Stimulated activated CD8-positive, alpha-beta memory T cell treated with anti-CD3 and anti-CD28 coated beads, Interleukin-7, amount 100 ng/mL, for 24 hours (primary cell): ENCODE measurements around the gene PDE4B.

Source experiments
- DNase-seq: peaks from one replicate; pipeline ENCODE4 v3.0.0-alpha.2; 2020; ENCODE audit warnings: low read depth

PDE4B gene

GRCh38 chr1:66265268-66265667 is 472.6 kb downstream of the PDE4B start:
- no peak for DNase-seq

DNA sequence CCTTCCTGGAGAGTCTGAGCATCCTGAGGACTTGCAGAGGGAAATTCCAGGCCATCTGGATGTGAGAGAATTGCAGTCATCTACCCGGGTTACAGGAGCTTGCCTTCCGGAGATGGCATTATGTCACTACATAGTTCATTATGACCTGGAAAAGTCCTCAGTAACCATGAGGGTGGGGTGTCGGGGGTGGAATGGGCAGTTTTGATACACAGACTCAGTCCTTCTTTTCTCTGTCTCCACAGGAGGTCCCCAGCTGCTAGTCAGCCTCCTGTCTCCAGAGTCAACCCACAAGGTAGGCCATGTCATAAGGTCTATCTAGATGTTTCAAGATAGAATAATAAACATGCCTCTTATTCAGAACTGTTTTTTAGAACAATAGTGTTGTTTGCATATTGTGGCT is 473.1 kb downstream of the PDE4B start:
- no peak for DNase-seq

DNA sequence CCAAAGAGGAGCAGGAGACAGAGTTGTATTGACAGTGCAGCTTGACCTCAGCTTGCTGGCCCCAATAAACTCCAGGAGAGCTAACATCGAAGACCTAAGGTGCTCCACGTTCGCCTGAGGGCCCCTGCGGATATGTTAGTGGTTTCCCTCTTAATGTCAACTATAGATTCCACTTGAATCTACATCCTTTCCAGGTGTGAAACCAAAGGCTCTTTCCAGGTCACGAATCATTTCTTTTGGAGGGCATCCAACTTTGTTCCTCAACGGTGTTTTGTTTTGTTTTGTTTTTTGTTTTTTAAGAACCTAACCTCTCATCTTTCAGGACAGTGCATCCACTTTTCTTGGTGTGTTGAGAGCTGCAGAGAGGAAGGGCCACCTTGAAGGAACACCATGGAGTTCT is 473.7 kb downstream of the PDE4B start:
- DNase-seq = no peak

DNA sequence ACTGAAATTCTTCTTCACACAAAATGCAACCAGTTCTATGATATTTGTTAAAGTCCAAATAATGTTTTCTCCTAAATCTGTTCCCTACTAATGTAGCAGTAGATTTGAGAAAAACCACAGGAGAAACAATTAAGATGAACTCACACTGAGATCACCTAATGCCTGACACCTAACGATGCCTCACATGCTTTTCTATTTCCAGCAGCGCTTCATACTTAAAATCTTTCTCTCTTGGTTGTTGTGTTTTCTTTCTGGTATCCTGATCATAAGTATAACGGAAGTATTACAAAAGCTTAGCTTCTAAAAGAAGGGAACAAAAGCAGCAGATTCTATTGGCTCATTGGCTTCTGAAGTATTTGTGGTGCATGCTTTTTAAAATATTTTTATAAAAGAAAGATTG is 474.1 kb downstream of the PDE4B start:
- no peak for DNase-seq

DNA sequence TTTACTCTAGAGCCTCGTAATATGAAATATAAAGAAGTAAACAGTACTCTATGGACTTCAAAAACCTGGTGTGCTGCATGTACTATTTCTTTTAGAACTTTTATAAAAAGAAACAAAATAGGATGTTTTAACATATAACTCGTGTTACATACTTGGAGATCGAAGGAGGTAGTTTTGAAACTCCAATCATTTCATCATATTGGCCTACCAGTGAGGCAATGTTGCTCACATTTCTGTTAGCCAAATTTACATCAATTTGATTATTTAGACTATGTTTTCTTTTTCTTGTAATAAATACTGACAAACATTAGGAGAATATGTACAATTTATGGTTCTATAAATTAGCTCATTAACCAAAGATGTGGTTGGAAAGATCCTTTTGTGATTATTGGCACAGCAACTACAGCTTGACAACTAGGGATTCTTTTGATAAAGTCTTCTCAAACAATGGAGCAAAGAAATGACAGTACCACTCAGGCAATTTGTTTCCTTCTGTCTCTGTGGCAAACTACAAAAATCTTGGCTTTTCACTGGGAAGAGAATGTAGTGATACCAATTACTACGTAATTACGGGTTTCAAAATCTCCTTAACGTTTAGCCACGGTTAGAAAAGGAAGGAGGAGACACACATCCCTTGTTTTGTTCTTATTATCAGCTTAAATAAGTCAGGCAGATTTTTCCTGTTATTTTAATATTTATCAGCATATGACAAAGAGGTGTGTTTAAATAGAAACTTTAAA is 474.7 kb downstream of the PDE4B start:
- no peak for DNase-seq

- no peak for DNase-seq
Measured at GRCh38 chr1:66269222-66269621, 476.5 kb downstream of the PDE4B start.

GRCh38 chr1:66270119-66270812 is 477.6 kb downstream of the PDE4B start:
- no peak for DNase-seq

GRCh38 chr1:66271216-66271903 is 478.7 kb downstream of the PDE4B start:
- DNase-seq = no peak

- no peak for DNase-seq
Measured at GRCh38 chr1:66271904-66272254, 479.2 kb downstream of the PDE4B start.

DNA sequence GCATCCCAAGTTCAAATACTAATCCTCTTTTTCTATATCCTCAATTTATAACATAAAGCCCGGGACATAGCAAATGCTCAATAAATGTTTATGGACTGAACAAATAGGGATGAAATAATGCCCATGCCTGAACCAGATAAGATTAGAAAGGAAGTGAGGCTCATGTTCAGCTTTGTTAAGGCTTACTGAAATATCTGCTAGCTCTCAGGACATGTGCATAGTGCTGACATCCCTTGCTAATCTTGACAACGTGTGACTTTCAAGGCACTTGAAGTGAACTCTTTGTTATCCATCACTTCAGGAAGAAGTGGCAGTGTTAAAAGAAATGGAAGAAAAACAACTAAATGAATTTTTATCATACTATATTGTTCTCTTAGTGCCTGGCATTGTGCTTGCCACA is 481.0 kb downstream of the PDE4B start:
- DNase-seq = no peak

GRCh38 chr1:66274634-66275033 is 481.9 kb downstream of the PDE4B start:
- DNase-seq = no peak

- DNase-seq = no peak
Measured at GRCh38 chr1:66275083-66275482, 482.4 kb downstream of the PDE4B start.

DNA sequence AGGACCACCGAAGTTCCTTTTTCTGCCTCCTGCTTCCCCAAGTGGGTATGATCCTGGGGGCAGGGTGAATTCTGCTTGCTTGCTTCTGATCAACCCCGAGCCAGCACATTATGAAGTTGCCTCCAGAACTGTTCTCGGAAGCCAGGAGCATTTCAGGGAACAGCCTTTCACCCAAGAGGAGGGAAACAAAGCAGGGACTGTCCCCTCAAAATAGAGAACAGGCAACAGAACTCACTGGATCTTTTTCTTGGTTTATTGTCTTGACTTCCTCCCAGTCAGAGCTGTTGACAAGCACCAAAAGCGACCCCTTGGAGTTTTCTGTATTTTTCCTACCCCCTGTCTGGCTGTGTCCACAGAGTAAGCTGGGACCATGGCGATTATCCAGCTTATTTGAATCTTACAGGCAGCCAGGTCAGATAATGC is 482.9 kb downstream of the PDE4B start:
- no peak for DNase-seq

- no peak for DNase-seq
Measured at GRCh38 chr1:66276218-66276617, 483.5 kb downstream of the PDE4B start.

GRCh38 chr1:66278260-66279021 is 485.7 kb downstream of the PDE4B start:
- no peak for DNase-seq

GRCh38 chr1:66281808-66282207 is 489.1 kb downstream of the PDE4B start:
- no peak for DNase-seq

DNA sequence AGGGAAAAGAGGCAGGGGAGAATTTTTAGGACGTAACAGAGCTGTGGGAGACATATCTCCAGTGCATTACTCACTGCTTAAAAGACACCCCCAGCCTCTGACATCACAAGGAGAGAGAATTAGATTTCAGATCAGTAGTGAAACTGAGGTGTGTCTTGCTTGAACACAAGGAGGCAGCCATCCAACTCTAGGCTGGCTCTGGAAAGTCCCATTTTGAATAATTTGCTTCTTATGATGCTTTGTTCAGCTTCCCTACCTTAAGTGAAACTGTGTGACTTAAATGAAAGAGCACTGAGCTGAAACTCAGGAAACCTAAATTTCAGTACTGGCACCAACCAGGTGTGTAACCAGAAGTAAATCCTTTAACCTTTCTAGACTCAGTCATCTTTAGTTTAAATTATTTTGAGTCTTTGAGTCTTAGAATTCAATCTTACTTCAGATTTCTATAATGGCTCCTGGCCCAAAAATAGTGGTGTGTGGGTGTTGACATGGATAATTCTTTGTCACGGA is 489.7 kb downstream of the PDE4B start:
- DNase-seq = no peak

- DNase-seq = no peak
Measured at GRCh38 chr1:66282891-66283621, 490.4 kb downstream of the PDE4B start.

- DNase-seq = no peak
Measured at GRCh38 chr1:66283622-66284041, 490.9 kb downstream of the PDE4B start.

DNA sequence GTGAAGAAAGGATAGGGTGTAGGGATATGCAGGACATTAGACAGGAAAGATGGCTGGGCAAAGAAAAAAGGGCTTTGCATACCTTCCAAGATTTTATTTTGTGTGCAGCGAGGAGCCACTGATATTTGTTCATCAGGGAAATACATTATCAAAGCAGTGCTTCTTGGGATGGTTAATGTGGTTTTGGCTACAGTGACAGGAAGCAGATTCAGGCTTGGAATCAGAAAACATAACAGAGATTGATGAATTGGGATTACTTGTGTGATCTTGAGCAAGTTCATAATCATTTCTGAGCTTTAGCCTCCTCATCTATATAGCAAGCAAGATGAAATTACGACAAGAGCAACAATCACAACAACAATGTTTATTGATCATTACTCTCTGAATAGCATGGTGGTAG is 492.1 kb downstream of the PDE4B start:
- DNase-seq = no peak

GRCh38 chr1:66285618-66286270 is 493.0 kb downstream of the PDE4B start:
- DNase-seq = no peak
